Renal cortical epithelial cell (primary cell): ENCODE results near the gene SPEM2. TPM values are rescaled to one million over a fixed set of nuclear protein-coding genes. Genes with fewer than 3 reads are reported as not detected.
"Not testable (repeated sequence)": the region's sequence is repeated elsewhere in the genome, so short reads cannot be mapped to it uniquely, and the experiment has no call there.

Source experiments
- DNase-seq: peaks from one replicate; pipeline ENCODE4 v3.0.0-alpha.2; 2011; ENCODE audit warnings: low read depth
- total RNA-seq: library from RNA; depleted of rRNA; stranded (reverse); fragments of >200 nt; gene quantifications from 2 replicates; pipeline ENCODE4 v1.2.3, GENCODE V29; 2014

The SPEM2 gene
- total RNA-seq, 1 donor from 2014 or later = not detected

DNA sequence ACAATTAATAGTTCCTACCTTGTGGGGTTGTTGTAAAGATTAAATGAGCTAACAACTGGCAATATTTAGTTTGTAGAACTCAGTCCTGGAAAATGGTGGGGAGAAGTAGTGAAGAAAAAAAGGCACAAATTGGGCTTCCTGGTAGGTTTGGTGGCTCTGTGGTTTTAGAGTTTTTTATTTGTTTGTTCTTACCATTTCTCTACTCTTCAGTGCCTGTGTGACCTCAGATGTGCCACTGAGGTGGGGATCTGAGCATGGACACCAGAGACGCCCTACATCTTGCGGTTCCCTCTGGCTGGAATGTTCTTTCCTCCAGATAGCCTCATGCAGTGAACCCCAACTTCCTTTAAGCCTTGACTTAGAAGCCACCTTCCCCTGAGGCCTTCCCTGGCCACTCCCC, 46.3 kb downstream of the SPEM2 start:
- no peak for DNase-seq

DNA sequence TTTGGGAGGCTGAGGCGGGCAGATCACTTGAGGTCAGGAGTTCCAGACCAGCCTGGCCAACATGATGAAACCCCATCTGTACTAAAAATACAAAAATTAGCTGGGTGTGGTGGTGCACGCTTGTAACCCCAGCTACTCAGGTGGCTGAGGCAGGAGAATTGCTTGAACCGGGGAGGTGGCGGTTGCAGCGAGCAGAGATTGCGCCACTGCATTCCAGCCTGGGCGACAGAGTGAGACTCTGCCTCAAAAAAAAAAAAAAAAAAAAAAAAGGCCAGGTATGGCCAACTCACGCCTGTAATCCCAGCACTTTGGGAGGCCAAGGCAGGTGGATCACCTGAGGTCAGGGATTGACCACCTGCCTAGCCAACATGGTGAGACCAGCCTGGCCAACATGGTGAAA, 49.4 kb downstream of the SPEM2 start:
- not testable (repeated sequence) for DNase-seq

DNA sequence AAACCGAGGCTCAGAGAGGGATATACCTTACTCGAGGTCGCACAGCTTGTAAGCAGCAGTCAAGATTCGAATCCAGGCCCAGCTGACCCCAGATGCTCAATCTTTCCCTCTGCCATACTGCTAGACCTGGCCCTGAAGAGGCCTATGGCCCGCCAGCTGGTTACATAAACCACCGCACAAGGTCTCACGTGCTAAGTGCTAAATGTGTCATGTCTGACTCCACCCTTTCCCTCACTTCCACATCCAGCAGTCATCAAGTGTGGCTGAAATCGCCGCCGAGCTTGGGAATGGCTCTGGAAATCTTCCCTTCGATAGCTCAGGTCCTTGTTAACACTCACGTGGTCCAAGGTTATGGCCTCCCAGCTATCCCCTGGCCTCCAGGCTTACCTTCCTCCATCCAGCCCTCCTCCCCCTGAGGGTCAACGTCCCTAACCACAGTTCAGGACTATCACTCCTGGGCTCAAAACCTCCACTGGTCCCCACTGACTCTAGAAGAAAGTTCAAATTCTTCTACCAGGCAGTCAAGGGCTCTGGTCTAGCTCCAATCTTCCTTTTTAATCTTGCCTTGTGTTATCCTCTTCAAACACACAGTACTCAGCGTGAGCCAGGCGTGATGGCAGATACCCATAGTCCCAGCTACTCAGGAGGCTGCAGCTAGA, 50.5 kb downstream of the SPEM2 start:
- no peak for DNase-seq

DNA sequence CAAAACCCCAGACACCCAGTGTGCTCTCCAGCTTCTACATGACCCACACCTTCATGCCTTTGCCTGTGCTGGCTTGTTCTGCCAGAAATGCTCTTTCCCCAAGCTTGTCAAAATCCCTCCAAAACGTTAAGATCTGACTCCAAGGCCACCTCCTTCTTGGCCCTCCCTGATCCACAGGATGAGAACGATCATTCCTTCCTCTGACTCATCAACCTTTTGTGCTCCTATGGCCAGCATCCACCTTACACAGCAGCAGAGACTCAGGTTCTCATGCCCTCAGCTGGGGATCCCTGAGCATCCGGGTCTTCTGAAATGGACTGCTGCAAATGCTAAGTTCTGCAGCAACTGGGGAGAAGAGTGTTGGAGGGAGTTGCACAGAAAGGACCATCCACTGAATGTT, 51.1 kb downstream of the SPEM2 start:
- peak; percentile 56 for DNase-seq

DNA sequence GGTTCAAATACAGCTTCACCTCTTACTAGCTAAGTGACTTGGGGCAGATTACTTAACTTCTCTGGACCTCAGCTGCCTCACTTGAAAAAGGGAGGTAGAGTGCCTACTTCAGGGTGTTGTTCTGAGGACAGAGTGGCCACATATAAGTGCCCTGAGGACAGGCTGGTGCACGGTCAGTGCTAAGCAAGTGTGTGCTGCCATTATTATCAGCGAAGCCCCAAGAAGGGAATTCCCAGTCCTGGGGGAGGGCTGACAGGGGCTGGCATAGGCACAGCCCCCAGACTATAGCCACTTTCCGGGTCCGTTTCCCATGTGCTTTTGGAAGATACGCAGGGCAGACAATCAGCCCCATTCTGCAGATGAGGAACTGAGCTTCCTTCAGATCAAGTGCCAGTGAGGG, 51.5 kb downstream of the SPEM2 start:
- DNase-seq = no peak

Other genes starting within 250 kb of the SPEM2 start
- gene ASGR1, start 246.2 kb upstream of the SPEM2 start, total RNA-seq = 0.60 and 0.87 TPM in 2 replicates
- gene DLG4, start 205.8 kb upstream of the SPEM2 start, total RNA-seq = 2.1 and 22.2 TPM in 2 replicates
- gene ACADVL, start 205.7 kb upstream of the SPEM2 start, total RNA-seq = 307 and 382 TPM in 2 replicates
- gene DVL2, start 191.1 kb upstream of the SPEM2 start, total RNA-seq = 26.4 and 47.5 TPM in 2 replicates
- gene PHF23, start 186.2 kb upstream of the SPEM2 start, total RNA-seq = 41.2 and 50.7 TPM in 2 replicates
- gene GABARAP, start 183.2 kb upstream of the SPEM2 start, total RNA-seq = 137 and 148 TPM in 2 replicates
- 19.4 and 53.9 TPM in 2 replicates for gene CTDNEP1, start 173.9 kb upstream of the SPEM2 start, total RNA-seq
- 22.1 and 24.8 TPM in 2 replicates for gene ELP5, start 173.4 kb upstream of the SPEM2 start, total RNA-seq
- gene CLDN7, start 163.1 kb upstream of the SPEM2 start, total RNA-seq = 25.1 and 306 TPM in 2 replicates
- gene SLC2A4, start 143.9 kb upstream of the SPEM2 start, total RNA-seq = 0.30 and 0.35 TPM in 2 replicates
- gene YBX2, start 131.0 kb upstream of the SPEM2 start, total RNA-seq = 0.45 TPM in 1 of 2 replicates, not detected in the other
- gene EIF5A, start 118.0 kb upstream of the SPEM2 start, total RNA-seq = 352 and 682 TPM in 2 replicates
- gene GPS2, start 110.3 kb upstream of the SPEM2 start, total RNA-seq = 39.1 and 49.4 TPM in 2 replicates
- 21.4 and 27.8 TPM in 2 replicates for gene NEURL4, start 96.3 kb upstream of the SPEM2 start, total RNA-seq
- gene ACAP1, start 89.1 kb upstream of the SPEM2 start, total RNA-seq = 0.20 and 65.5 TPM in 2 replicates
- 10.4 and 13.7 TPM in 2 replicates for gene KCTD11, start 73.5 kb upstream of the SPEM2 start, total RNA-seq
- not detected in 2 replicates for gene TMEM95, start 70.5 kb upstream of the SPEM2 start, total RNA-seq
- 3.6 and 8.0 TPM in 2 replicates for gene TNK1, start 44.5 kb upstream of the SPEM2 start, total RNA-seq
- gene PLSCR3, start 31.1 kb upstream of the SPEM2 start, total RNA-seq = 20.0 and 71.0 TPM in 2 replicates
- 35.9 and 143 TPM in 2 replicates for gene TMEM256, start 21.5 kb upstream of the SPEM2 start, total RNA-seq
- 2.6 and 17.1 TPM in 2 replicates for gene NLGN2, start 17.8 kb upstream of the SPEM2 start, total RNA-seq
- not detected in 2 replicates for gene SPEM1, start 5.3 kb upstream of the SPEM2 start, total RNA-seq
- not detected in 2 replicates for gene SPEM3, start 3.2 kb downstream of the SPEM2 start, total RNA-seq
- gene TMEM102, start 9.8 kb downstream of the SPEM2 start, total RNA-seq = 16.9 and 33.0 TPM in 2 replicates
- gene FGF11, start 13.9 kb downstream of the SPEM2 start, total RNA-seq = 3.3 and 10.7 TPM in 2 replicates
- 15.3 and 26.0 TPM in 2 replicates for gene CHRNB1, start 19.4 kb downstream of the SPEM2 start, total RNA-seq
- gene ZBTB4, start 54.0 kb downstream of the SPEM2 start, total RNA-seq = 14.8 and 39.2 TPM in 2 replicates
- not detected in 2 replicates for gene SLC35G6, start 55.8 kb downstream of the SPEM2 start, total RNA-seq
- gene POLR2A, start 58.8 kb downstream of the SPEM2 start, total RNA-seq = 57.3 and 169 TPM in 2 replicates
- gene TNFSF12, start 123.4 kb downstream of the SPEM2 start, total RNA-seq = 4.2 and 15.5 TPM in 2 replicates
- 22.1 and 31.9 TPM in 2 replicates for gene TNFSF13, start 133.1 kb downstream of the SPEM2 start, total RNA-seq
- gene SENP3, start 136.3 kb downstream of the SPEM2 start, total RNA-seq = 61.4 and 101 TPM in 2 replicates
- gene CD68, start 154.0 kb downstream of the SPEM2 start, total RNA-seq = 4.2 and 7.6 TPM in 2 replicates
- gene MPDU1, start 158.2 kb downstream of the SPEM2 start, total RNA-seq = 85.9 and 150 TPM in 2 replicates
- gene SOX15, start 164.5 kb downstream of the SPEM2 start, total RNA-seq = 0.60 and 2.4 TPM in 2 replicates
- 35.0 and 64.4 TPM in 2 replicates for gene FXR2, start 189.3 kb downstream of the SPEM2 start, total RNA-seq
- gene SAT2, start 202.2 kb downstream of the SPEM2 start, total RNA-seq = 16.8 and 29.6 TPM in 2 replicates
- 0.25 TPM in 1 of 2 replicates, not detected in the other for gene SHBG, start 204.5 kb downstream of the SPEM2 start, total RNA-seq
- 0.30 TPM in 1 of 2 replicates, not detected in the other for gene ATP1B2, start 225.3 kb downstream of the SPEM2 start, total RNA-seq